GM23338 (cell line): ENCODE results near the gene DOLPP1. TPM values are rescaled to one million over a fixed set of nuclear protein-coding genes. Genes with fewer than 3 reads are reported as not detected.

Experiments used
- ATAC-seq: fragments of 200-7000 bp; cut with Tn5 transposase; 3 replicates; pipeline ENCODE4 v1.9.1; 2020
- DNase-seq: peaks from one replicate; pipeline ENCODE4 v3.0.0-alpha.2; 2015; ENCODE audit warnings: low spot score
- H2AFZ ChIP-seq: fragments of 200-600 bp; sonication (generic); 2 replicates; pipeline ENCODE4 v1.8.0; 2016; ENCODE audit warnings: antibody characterized with exemption, mild to moderate bottlenecking, moderate library complexity
- H3F3A ChIP-seq: fragments of 200-600 bp; sonication (generic); replicated peaks from 2 replicates; pipeline ENCODE4 v1.8.0; 2017; ENCODE audit warnings: antibody characterized with exemption, mixed run types, low read depth
- H3K27ac ChIP-seq: fragments of 200-600 bp; sonication (generic); 2 replicates; pipeline ENCODE4 v1.6.1; 2016; ENCODE audit warnings: low read depth
- H3K27me3 ChIP-seq: fragments of 200-600 bp; sonication (generic); 2 replicates; pipeline ENCODE4 v1.8.0; 2016; ENCODE audit warnings: mild to moderate bottlenecking, mixed run types, moderate library complexity; ENCODE audit not compliant: insufficient read depth
- H3K36me3 ChIP-seq: fragments of 200-600 bp; sonication (generic); 2 replicates; pipeline ENCODE4 v1.8.0; 2016; ENCODE audit warnings: mild to moderate bottlenecking; ENCODE audit not compliant: insufficient read depth
- H3K4me1 ChIP-seq: fragments of 200-600 bp; sonication (generic); 2 replicates; pipeline ENCODE4 v1.8.0; 2016; ENCODE audit warnings: mild to moderate bottlenecking, moderate library complexity; ENCODE audit not compliant: insufficient read depth
- H3K4me2 ChIP-seq: fragments of 200-600 bp; sonication (generic); 2 replicates; pipeline ENCODE4 v1.7.1; 2017; ENCODE audit warnings: mixed run types
- H3K4me3 ChIP-seq: fragments of 200-600 bp; sonication (generic); 2 replicates; pipeline ENCODE4 v1.6.1; 2016; ENCODE audit warnings: mixed run types
- H3K79me2 ChIP-seq: fragments of 200-600 bp; sonication (generic); replicated peaks from 2 replicates; pipeline ENCODE4 v1.8.0; 2017; ENCODE audit warnings: mild to moderate bottlenecking; ENCODE audit not compliant: insufficient read depth
- H3K9me2 ChIP-seq: fragments of 200-600 bp; sonication (generic); 2 replicates; pipeline ENCODE4 v1.8.0; 2017; ENCODE audit not compliant: insufficient read depth
- H4K20me1 ChIP-seq: fragments of 200-600 bp; sonication (generic); replicated peaks from 2 replicates; pipeline ENCODE4 v1.8.0; 2017; ENCODE audit warnings: mild to moderate bottlenecking; ENCODE audit not compliant: insufficient read depth
- H3K27ac Mint-ChIP-seq: 2 replicates; pipeline ENCODE4 v1.8.0; 2020; ENCODE audit warnings: inconsistent platforms, mild to moderate bottlenecking, moderate library complexity, mixed read lengths
- H3K27me3 Mint-ChIP-seq: 3 replicates; pipeline ENCODE4 v1.8.0; 2022; ENCODE audit warnings: low read depth, mild to moderate bottlenecking, moderate library complexity, mixed read lengths, inconsistent platforms; ENCODE audit not compliant: insufficient read depth, poor library complexity
- H3K36me3 Mint-ChIP-seq: 3 replicates; pipeline ENCODE4 v1.8.0; 2021; ENCODE audit warnings: low read depth, mild to moderate bottlenecking, inconsistent platforms, moderate library complexity, mixed read lengths
- H3K4me1 Mint-ChIP-seq: 3 replicates; pipeline ENCODE4 v1.8.0; 2020; ENCODE audit warnings: mild to moderate bottlenecking, inconsistent platforms, mixed read lengths
- H3K4me3 Mint-ChIP-seq: 3 replicates; pipeline ENCODE4 v1.8.0; 2021; ENCODE audit warnings: moderate library complexity, mild to moderate bottlenecking, inconsistent platforms, mixed read lengths
- H3K9me3 Mint-ChIP-seq: 3 replicates; pipeline ENCODE4 v1.8.0; 2020; ENCODE audit warnings: moderate library complexity, mild to moderate bottlenecking, inconsistent platforms, mixed read lengths
- CREB1 ChIP-seq: fragments of 250-450 bp; sonication (Bioruptor Pico); IDR thresholded peaks from 2 replicates; pipeline ENCODE4 v1.5.0; 2020; ENCODE audit warnings: low read depth, mild to moderate bottlenecking, moderate library complexity
- CTCF ChIP-seq, 2 experiments: fragments of 200-600 bp in 1 of 2; sonication (generic) in 1 of 2; conservative IDR thresholded peaks; 2 replicates each; pipeline versions ENCODE4 v1.5.1 to v1.6.1; 2016 to 2017; ENCODE audit warnings: antibody characterized with exemption in 2 of 2, low read depth in 2 of 2, mild to moderate bottlenecking in 2 of 2, moderate library complexity in 1 of 2
- EZH2 ChIP-seq: fragments of 200-600 bp; sonication (generic); IDR thresholded peaks from one replicate; pipeline ENCODE4 v1.8.0; 2017; ENCODE audit warnings: antibody characterized with exemption, mild to moderate bottlenecking, low read depth; ENCODE audit not compliant: unreplicated experiment
- JUNB ChIP-seq: IDR thresholded peaks from one replicate; pipeline ENCODE4 v1.6.1; 2016; ENCODE audit warnings: antibody characterized with exemption; ENCODE audit not compliant: unreplicated experiment
- ZNF114 ChIP-seq: fragments of 250-450 bp; sonication (Bioruptor Pico); IDR thresholded peaks from 2 replicates; pipeline ENCODE4 v1.5.0; 2020; ENCODE audit warnings: mild to moderate bottlenecking, moderate library complexity
- ZNF462 ChIP-seq: fragments of 250-450 bp; sonication (Bioruptor Pico); IDR thresholded peaks from 2 replicates; pipeline ENCODE4 v1.5.0; 2020; ENCODE audit warnings: mild to moderate bottlenecking, moderate library complexity
- polyA plus RNA-seq: library from polyadenylated mRNA; unstranded; fragments of >200 nt; fragmentation: Nextera tagmentation; extraction: Ambion mirVana; gene quantifications from 2 replicates; pipeline ENCODE4 v1.2.1, GENCODE V29; 2016
- total RNA-seq: library from RNA; depleted of rRNA; stranded (reverse); fragments of >200 nt; shearing (Covaris generic); gene quantifications from 2 replicates; pipeline ENCODE4 v1.2.3, GENCODE V29; 2014
- TF ChIP-seq, protein P1 (sequence below): IDR thresholded peaks from one replicate; pipeline ENCODE4 v1.6.1; 2018; ENCODE audit warnings: antibody characterized with exemption; ENCODE audit not compliant: unreplicated experiment

Gene DOLPP1
- total and polyA plus RNA-seq, 2 experiments from 2014 or later, result 23.3 to 31.9 TPM

DNA sequence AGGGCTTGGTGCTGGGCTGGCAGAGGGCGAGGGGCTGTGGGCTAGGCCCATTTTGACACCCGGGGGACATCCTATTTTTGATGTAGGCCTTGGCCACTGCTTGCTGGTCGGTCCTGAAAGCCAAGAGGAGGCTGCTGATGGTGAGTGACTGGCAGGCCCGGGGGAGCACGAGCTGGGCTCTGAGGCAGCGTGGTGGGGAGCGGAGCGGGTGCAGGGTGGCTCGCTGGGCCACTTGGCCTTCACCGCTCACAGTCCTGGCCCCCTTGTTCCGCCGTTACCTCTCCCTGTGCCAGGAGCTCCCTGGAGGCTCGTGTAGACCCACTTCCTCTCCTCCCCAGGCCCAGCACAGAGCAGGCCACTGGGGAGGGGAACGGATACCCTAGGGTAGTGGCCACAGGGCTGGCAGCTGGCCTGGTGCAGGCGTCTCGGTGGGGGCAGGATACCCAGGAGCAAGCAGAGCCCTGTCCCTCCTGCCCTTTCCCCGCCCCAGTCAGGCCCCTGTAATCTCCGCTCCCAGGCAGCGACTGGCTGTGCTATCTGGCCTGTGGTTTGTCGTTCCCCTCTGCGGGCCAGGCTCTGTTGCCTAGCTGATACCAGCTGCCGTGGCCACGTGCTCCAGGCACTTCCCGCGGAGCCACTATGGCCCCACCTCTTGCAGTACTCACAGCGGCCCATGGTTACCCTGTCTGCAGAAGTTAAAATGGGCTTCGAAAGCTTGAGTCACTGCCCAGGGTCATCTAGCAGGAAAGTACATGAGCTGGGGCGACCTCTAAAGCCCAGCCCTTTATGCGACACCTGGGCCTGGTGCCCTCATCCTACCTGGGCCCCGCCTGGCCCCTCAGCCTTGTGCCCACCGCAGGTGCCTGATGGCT, 11.7 kb upstream of the DOLPP1 start:
- Histone ChIP-seq H3K27me3 (no peaks in the 10 kb centered on the region), H3K79me2 (no peaks in the 10 kb centered on the region), H3K9me2 (no peaks in the 10 kb centered on the region), H3K36me3 (no peaks in the 10 kb centered on the region; the same call in 1 of the 2 replicates), H2AFZ (no peak overlapping the region), H3K27ac (peak overlapping the region; percentile 59; the same call in 1 of the 2 replicates), H3K4me2 (no peak overlapping the region), H3K4me3 (no peak overlapping the region), H3K4me1 (peaks cover 26% of the 10 kb centered on the region), H4K20me1 (no peaks in the 10 kb centered on the region), H3F3A (0 out of 2 replicates have a peak, but pooled peaks cover 6% of the 10 kb centered on the region)
- Mint-ChIP-seq H3K4me1 (peaks cover 31% of the 10 kb centered on the region), H3K27ac (peak overlapping the region; percentile 65), H3K4me3 (no peak overlapping the region; the same call in 2 of the 3 replicates), H3K27me3 (peaks cover 7% of the 10 kb centered on the region), H3K36me3 (peaks cover 34% of the 10 kb centered on the region), H3K9me3 (no peaks in the 10 kb centered on the region; the same call in 2 of the 3 replicates)
- no peak for TF ChIP-seq JUNB
- TF ChIP-seq ZNF114 (CRISPR knock-in tag), result no peak
- TF ChIP-seq CREB1, result no peak
- no peak for TF ChIP-seq ZNF462 (CRISPR knock-in tag)
- TF ChIP-seq CTCF (conservative IDR thresholded peaks at IDR 0.05; ENCODE audit: low read depth in 2 of 2), result no peak
- TF ChIP-seq, protein P1, sequence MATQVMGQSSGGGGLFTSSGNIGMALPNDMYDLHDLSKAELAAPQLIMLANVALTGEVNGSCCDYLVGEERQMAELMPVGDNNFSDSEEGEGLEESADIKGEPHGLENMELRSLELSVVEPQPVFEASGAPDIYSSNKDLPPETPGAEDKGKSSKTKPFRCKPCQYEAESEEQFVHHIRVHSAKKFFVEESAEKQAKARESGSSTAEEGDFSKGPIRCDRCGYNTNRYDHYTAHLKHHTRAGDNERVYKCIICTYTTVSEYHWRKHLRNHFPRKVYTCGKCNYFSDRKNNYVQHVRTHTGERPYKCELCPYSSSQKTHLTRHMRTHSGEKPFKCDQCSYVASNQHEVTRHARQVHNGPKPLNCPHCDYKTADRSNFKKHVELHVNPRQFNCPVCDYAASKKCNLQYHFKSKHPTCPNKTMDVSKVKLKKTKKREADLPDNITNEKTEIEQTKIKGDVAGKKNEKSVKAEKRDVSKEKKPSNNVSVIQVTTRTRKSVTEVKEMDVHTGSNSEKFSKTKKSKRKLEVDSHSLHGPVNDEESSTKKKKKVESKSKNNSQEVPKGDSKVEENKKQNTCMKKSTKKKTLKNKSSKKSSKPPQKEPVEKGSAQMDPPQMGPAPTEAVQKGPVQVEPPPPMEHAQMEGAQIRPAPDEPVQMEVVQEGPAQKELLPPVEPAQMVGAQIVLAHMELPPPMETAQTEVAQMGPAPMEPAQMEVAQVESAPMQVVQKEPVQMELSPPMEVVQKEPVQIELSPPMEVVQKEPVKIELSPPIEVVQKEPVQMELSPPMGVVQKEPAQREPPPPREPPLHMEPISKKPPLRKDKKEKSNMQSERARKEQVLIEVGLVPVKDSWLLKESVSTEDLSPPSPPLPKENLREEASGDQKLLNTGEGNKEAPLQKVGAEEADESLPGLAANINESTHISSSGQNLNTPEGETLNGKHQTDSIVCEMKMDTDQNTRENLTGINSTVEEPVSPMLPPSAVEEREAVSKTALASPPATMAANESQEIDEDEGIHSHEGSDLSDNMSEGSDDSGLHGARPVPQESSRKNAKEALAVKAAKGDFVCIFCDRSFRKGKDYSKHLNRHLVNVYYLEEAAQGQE, result no peak
- TF ChIP-seq EZH2, result no peak
- ATAC-seq, result no peak
- no peak for DNase-seq
